HuH-7 (cell line): ENCODE measurements around the gene SRP14.
"Not testable (repeated sequence)": the region's sequence is repeated elsewhere in the genome, so short reads cannot be mapped to it uniquely, and the experiment has no call there.

ENCODE experiments used
- DNase-seq: peaks from one replicate; pipeline ENCODE4 v3.0.0; 2011; ENCODE audit warnings: low spot score

Gene SRP14, protein sequence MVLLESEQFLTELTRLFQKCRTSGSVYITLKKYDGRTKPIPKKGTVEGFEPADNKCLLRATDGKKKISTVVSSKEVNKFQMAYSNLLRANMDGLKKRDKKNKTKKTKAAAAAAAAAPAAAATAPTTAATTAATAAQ

DNA sequence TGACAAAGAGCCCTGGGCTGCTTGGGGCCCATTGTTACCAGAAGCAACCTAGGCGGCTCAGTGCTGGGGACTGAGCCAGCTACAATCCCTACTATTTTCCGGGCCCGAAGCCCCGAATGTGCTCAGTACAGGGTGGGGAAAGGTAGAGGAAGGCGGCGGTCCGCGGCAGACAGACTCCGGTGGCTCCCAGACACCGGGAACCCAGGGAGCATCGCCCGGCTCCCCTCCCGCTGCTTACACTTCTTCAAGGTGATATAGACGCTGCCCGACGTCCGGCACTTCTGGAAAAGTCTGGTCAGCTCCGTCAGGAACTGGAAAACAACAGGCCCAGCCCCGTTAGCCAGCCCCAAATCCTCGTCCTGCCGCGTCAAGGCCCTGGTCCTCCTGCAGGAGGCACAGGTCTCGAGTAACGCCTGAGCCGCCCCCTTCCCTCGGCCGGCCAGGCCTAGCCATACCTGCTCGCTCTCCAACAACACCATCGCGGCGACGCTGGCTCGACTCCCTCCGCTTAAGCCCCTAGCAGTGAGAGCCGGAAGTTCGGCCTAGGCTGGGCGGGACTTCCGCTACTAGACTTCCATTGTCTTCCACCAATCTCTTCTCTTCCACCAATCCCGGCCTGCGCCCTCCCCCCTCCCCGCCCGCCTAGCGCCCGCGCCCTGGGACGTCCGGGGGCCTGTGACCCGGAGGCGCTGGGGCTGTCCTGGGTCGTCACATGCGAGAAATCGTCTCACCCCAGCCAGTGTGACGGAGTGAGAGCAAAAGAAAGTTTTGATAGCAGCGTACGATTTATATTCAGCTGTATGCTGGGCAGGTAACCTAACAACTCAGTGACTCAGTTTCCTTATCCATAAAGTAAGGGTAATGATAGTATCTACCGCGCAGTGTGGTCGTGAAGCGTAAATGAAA is at the start of gene SRP14:
Gene SRP14, minus strand, starts transcription at position 544 of the 906 bp plus-strand sequence. Its CDS starts 65 bp downstream, at position 479.
- peak; percentile 74 for DNase-seq

GRCh38 chr15:40087991-40088928 is 49.3 kb upstream of the SRP14 start:
- DNase-seq = peak; percentile 62

DNA sequence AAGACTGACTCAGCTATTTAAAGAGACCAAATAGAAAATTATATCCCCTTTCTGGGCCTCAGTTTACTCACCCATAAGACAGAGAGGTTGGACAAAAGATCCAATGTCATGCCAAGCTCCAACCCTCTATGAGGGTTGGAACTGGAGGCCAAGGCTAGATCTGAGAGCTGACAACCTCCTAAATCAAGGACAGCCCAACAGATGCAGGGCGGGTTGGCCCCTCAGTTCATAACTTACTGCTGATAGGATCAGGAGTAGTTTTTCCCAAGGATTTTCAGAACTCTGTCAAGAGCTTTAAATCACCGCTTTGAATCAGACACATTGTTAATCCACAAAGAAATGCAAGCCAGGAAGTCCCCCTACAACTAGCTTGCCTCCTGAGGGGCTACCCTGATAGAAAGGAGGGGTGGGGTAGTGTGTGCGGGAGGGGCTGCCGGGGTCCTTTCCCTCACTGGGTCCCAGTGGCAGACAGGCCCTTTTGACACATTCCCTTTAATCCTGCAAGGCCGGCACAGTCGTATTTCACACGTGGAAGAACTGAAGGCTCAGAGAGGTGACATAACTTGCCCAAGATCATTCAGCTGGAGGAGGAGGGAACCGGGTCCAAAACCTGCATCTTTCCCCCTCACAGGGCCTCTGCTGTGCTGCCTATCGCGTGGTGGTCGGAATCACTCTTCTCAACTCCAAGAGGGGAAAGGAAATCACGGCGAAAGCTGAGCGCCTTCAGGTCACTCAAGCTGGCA is 48.3 kb upstream of the SRP14 start:
- DNase-seq = no peak

GRCh38 chr15:40085266-40085665 is 46.3 kb upstream of the SRP14 start:
- DNase-seq = no peak

- no peak for DNase-seq
These were observed 45.7 kb upstream of the SRP14 start for GRCh38 chr15:40084650-40085049.

DNA sequence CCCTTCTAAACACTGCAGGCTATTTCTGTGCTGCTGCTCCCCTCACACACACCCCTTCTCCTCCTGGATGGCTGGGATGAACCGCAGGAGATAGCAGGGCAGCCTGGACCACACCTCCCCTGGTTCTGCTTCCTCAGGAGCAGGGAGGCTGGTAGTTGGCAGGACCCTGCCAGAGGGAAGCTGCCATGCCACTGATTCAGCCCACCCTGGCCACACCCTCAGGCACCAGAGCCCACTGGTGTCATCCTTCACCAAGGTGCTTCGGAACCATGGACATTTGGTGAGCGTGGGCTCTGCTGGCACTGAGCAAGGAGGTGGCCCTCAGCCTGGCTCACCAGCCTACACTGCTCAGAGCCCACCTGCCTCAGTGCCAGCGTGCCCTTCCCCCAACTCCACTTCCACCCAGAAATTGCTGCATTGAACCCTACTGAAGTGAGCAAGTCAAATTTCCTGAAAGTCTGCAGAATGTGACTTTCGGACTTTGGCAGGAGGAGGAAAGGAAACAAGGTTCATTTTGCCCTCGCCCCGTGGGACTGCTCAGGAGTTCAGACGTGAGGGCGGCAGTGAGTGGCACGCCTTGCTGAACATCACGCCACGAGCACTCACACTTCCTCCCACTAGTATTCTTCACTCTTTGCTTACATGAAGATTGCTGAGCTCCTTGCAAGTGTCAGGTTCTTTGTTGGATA is 43.4 kb upstream of the SRP14 start:
- no peak for DNase-seq

DNA sequence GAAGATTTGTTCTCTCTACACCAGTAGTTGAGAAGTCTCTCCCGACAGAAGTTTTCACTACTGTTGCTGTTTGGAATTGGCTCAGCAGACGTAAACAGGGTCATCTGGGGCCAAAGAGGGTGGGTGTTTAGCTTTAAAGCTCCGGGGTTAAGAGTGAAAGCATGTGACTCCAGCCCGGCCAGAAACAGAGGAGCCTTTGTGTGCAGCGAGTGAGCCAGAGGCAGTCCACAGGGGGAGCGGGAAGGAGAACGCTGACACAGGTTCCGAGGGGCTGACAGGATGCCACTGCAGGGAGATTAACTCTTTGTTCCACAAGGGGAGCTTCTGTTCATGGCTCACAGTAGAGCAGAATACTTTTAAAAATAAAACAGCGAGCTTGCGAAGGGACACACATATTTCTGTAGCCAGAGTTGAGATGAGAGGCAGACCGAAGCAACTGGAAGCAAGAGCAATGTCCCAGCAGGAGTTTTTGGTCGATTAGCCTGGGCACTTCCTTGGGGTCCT is 42.8 kb upstream of the SRP14 start:
- peak; percentile 77 for DNase-seq

DNA sequence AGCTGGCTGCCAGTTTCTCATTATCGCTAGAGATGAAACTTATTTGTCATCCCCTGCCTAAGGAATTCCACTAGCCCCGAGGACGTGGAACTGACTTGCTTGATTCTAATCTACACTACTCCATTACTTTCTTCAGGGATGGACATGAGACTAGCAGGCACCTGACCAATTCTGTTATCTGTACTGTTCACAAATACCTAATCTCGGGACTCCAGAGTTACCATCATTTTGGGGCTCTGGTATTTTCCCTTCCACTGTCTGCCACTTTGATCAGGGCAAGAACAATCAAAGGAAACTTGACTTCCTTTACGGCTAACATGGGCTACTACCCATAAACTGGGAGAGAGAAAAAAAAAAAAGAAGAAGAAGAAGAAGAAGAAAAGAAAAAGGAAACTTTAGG is 41.9 kb upstream of the SRP14 start:
- no peak for DNase-seq

- no peak for DNase-seq
These were observed 41.1 kb upstream of the SRP14 start for GRCh38 chr15:40080104-40080503.

GRCh38 chr15:40079456-40079855 is 40.5 kb upstream of the SRP14 start:
- DNase-seq = no peak

DNA sequence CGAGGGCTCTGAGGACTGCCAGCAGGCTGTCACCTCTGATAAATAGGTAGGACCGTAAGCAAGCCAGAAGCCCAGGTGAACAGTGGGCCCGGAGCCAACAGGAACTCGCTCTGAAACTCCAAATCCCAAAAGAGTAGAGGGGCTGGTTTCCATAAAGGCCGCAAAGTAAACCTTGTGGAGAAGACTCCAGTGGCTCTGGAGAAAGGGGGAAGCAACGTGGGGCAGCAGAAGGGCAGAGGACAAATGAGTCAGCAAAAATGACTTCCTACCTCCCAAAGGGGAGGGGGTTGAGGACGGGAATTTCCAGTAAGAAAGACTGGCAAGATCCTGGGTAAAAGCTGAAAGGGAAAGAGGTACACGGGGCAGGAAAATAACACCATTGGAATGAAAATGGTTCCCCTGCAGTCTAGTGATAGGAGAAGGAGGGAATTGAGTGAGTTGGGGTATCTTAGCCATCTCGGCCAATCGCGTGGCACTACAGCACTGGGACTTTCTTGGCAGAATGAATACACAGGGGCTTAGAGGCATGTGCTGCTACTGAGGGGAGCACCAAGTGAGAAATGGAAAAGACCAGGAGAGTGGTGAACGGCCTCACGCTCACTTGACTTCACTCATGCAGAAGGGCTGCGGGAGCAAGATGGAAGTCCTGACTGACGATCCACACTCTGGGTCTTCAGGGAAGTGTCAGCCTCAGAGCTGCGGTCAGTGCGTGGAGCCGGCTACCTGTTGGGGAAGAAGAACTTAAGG is 36.5 kb upstream of the SRP14 start:
- no peak for DNase-seq

DNA sequence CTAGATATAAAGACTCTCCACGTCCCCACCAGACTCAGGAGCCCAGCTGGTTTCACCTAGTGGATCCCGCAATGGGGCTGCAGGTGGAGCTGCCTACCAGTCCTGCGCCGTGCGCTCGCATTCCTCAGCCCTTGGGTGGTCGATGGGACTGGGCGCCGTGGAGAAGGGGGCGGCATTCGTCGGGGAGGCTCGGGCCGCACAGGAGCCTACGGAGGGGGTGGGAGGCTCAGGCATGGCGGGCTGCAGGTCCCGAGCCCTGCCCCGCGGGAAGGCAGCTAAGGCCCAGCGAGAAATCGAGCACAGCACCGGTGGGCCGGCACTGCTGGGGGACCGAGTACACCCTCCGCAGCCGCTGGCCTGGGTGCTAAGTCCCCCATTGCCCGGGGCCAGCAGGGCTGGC is 35.7 kb upstream of the SRP14 start:
- not testable (repeated sequence) for DNase-seq

DNA sequence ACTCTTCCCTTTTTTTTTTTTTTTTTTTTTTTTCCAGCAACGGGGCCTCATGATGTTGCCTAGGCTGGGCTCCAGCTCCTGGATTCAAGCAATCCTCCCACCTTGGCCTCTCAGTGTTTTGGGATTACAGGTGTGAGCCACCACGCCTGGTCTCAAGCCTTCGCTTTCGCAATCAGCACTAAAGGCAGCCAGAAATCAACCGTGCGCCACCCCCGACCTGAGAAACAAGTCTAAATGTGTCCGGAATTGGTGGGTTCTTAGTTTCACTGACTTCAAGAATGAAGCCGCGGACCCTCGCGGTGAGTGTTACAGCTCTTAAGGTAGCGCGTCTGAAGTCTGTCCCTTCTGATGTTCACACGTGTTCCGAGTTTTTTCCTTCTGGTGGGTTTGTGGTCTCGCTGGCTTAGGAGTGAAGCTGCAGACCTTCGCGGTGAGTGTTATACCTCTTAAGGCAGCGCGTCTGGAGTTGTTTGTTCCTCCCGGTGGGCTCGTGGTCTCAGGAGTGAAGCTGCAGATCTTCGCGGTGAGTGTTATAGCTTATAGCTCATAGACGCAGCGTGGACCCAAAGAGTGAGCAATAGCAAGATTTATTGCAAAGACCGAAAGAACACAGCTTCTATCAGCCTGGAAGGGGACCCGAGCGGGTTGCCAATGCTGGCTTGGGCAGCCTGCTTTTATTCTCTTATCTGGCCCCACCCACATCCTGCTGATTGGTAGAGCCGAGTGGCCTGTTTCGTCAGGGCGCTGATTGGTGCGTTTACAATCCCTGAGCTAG is 34.9 kb upstream of the SRP14 start:
- DNase-seq = not testable (repeated sequence)

- no peak for DNase-seq
These were observed 33.4 kb upstream of the SRP14 start for GRCh38 chr15:40072216-40072990.

DNA sequence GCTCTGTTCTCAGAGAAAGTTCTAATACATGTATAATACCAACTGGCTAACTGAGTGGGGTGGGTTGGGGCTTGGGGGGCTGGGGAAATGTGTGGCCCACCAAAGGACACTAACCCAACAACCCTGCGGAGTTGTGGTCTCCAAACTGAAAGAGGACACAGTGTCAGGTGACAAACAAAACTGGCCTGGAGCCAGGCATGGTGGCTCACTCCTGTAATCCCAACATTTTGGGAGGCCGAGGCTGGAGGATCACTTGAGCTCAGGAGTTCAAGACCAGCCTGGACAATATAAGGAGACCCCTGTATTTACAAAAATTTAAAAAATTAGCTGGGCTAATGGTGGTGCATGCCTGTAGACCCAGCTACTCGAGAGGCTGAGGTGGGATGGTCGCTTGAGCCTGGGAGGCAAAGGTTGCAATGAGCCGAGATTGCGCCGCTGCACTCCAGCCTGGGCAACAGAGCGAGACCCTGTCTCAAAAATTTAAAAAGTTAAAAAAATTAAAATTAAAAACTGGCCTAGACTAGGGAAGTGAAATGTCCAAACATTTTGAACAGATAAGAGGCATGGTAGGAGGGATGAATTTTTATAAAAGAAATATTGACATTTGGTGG is 31.7 kb upstream of the SRP14 start:
- DNase-seq = no peak

GRCh38 chr15:40070166-40070557 is 31.2 kb upstream of the SRP14 start:
- no peak for DNase-seq

GRCh38 chr15:40069178-40070165 is 30.5 kb upstream of the SRP14 start:
- no peak for DNase-seq
